NCI-H510A treated with DMSO at 0.1 percent for 48 hours (cell line): ENCODE results near the gene FGF14.
A peak's percentile ranks its signal among the peaks of the same experiment; 100 is the strongest.
"Not testable (repeated sequence)": the region's sequence is repeated elsewhere in the genome, so short reads cannot be mapped to it uniquely, and the experiment has no call there.

Source experiments
- DNase-seq: peaks from one replicate; lab custom pipeline; 2025; lab: John Stamatoyannopoulos, UW

Gene FGF14

GRCh38 chr13:102040812-102041211 is 361.0 kb downstream of the FGF14 start:
- peak; percentile 30 for DNase-seq

GRCh38 chr13:102039264-102039663 is 362.6 kb downstream of the FGF14 start:
- no peak for DNase-seq

- no peak for DNase-seq
These were observed 363.1 kb downstream of the FGF14 start for GRCh38 chr13:102038787-102039186.

GRCh38 chr13:102035969-102036368 is 365.9 kb downstream of the FGF14 start:
- peak; percentile 74 for DNase-seq

GRCh38 chr13:102033857-102034331 is 368.0 kb downstream of the FGF14 start:
- DNase-seq: peak; percentile 63

- DNase-seq: no peak
These were observed 368.5 kb downstream of the FGF14 start for GRCh38 chr13:102033386-102033785.

GRCh38 chr13:102028868-102029267 is 373.0 kb downstream of the FGF14 start:
- DNase-seq: no peak

- DNase-seq: no peak
These were observed 373.6 kb downstream of the FGF14 start for GRCh38 chr13:102028206-102028605.

GRCh38 chr13:102021777-102022176 is 380.1 kb downstream of the FGF14 start:
- DNase-seq: no peak

- no peak for DNase-seq
These were observed 381.1 kb downstream of the FGF14 start for GRCh38 chr13:102020611-102021216.

- no peak for DNase-seq
These were observed 383.1 kb downstream of the FGF14 start for GRCh38 chr13:102018716-102019115.

- DNase-seq: no peak
These were observed 384.6 kb downstream of the FGF14 start for GRCh38 chr13:102017248-102017647.

- DNase-seq: no peak
These were observed 389.3 kb downstream of the FGF14 start for GRCh38 chr13:102012299-102013293.

- not testable (repeated sequence) for DNase-seq
These were observed 390.4 kb downstream of the FGF14 start for GRCh38 chr13:102011455-102011854.

- no peak for DNase-seq
These were observed 397.8 kb downstream of the FGF14 start for GRCh38 chr13:102003848-102004570.

- DNase-seq: no peak
These were observed 399.6 kb downstream of the FGF14 start for GRCh38 chr13:102002287-102002686.

GRCh38 chr13:102000764-102001163 is 401.1 kb downstream of the FGF14 start:
- no peak for DNase-seq

GRCh38 chr13:101998129-101998528 is 403.7 kb downstream of the FGF14 start:
- DNase-seq: no peak

- no peak for DNase-seq
These were observed 404.9 kb downstream of the FGF14 start for GRCh38 chr13:101996954-101997353.

- DNase-seq: no peak
These were observed 412.0 kb downstream of the FGF14 start for GRCh38 chr13:101989798-101990350.

GRCh38 chr13:101988140-101988539 is 413.7 kb downstream of the FGF14 start:
- no peak for DNase-seq

GRCh38 chr13:101986316-101986715 is 415.5 kb downstream of the FGF14 start:
- no peak for DNase-seq
